ENCODE results near the gene IDE. TPM values are rescaled to one million over a fixed set of nuclear protein-coding genes. Genes with fewer than 3 reads are reported as not detected.
A peak's percentile ranks its signal among the peaks of the same experiment; 100 is the strongest.

Gene IDE
- total and polyA plus RNA-seq, 2 of the 13 experiments (the other 11 are each of a cell fraction or from before 2014, with no cell fraction given), result 16.1 to 52.1 TPM

DNA sequence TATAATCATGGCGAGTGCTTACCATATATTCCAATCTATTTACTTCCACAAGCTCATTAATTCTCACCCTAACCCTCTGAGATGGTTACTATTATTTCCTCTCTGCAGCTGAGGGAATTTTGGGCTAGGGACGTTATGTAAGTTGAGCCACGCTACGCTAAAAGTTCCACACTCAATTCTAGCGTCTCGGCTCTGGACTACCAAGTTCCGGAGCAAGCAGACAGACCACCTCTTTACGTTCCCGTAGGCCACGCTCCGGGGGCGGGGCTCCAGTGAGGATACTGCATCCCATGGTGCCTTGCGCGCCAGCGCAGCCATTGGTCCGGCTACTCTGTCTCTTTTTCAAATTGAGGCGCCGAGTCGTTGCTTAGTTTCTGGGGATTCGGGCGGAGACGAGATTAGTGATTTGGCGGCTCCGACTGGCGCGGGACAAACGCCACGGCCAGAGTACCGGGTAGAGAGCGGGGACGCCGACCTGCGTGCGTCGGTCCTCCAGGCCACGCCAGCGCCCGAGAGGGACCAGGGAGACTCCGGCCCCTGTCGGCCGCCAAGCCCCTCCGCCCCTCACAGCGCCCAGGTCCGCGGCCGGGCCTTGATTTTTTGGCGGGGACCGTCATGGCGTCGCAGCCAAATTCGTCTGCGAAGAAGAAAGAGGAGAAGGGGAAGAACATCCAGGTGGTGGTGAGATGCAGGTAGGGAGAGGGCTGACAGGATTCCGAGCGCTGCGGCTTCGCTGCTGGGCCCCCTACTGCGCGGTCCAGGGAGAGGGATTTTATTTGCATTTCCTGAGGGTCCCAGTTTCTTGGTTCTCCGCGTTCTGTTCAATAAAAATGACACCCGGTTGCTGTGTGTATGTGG is 19.1 kb upstream of the IDE start, which contains the start of gene KIF11 (continued):
- peak; percentile 77; the same call in 1 of the 2 replicates for TF ChIP-seq ZFP36L1 (CRISPR knock-in tag; IDR thresholded peaks at IDR 0.05)
- TF ChIP-seq, protein P1, sequence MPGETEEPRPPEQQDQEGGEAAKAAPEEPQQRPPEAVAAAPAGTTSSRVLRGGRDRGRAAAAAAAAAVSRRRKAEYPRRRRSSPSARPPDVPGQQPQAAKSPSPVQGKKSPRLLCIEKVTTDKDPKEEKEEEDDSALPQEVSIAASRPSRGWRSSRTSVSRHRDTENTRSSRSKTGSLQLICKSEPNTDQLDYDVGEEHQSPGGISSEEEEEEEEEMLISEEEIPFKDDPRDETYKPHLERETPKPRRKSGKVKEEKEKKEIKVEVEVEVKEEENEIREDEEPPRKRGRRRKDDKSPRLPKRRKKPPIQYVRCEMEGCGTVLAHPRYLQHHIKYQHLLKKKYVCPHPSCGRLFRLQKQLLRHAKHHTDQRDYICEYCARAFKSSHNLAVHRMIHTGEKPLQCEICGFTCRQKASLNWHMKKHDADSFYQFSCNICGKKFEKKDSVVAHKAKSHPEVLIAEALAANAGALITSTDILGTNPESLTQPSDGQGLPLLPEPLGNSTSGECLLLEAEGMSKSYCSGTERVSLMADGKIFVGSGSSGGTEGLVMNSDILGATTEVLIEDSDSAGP (CRISPR knock-in tag; IDR thresholded peaks at IDR 0.05; ENCODE audit: borderline replicate concordance), result peak; percentile 75; the same call in 1 of the 2 replicates
- 0 out of 2 replicates have a peak, but pooled peaks have one; percentile 15 for TF ChIP-seq ARID2 (CRISPR knock-in tag; IDR thresholded peaks at IDR 0.05; ENCODE audit: borderline replicate concordance)
- TF ChIP-seq ZBTB20 (CRISPR knock-in tag; IDR thresholded peaks at IDR 0.05; ENCODE audit: borderline replicate concordance, low read depth), result no peak
- TF ChIP-seq, protein P2, sequence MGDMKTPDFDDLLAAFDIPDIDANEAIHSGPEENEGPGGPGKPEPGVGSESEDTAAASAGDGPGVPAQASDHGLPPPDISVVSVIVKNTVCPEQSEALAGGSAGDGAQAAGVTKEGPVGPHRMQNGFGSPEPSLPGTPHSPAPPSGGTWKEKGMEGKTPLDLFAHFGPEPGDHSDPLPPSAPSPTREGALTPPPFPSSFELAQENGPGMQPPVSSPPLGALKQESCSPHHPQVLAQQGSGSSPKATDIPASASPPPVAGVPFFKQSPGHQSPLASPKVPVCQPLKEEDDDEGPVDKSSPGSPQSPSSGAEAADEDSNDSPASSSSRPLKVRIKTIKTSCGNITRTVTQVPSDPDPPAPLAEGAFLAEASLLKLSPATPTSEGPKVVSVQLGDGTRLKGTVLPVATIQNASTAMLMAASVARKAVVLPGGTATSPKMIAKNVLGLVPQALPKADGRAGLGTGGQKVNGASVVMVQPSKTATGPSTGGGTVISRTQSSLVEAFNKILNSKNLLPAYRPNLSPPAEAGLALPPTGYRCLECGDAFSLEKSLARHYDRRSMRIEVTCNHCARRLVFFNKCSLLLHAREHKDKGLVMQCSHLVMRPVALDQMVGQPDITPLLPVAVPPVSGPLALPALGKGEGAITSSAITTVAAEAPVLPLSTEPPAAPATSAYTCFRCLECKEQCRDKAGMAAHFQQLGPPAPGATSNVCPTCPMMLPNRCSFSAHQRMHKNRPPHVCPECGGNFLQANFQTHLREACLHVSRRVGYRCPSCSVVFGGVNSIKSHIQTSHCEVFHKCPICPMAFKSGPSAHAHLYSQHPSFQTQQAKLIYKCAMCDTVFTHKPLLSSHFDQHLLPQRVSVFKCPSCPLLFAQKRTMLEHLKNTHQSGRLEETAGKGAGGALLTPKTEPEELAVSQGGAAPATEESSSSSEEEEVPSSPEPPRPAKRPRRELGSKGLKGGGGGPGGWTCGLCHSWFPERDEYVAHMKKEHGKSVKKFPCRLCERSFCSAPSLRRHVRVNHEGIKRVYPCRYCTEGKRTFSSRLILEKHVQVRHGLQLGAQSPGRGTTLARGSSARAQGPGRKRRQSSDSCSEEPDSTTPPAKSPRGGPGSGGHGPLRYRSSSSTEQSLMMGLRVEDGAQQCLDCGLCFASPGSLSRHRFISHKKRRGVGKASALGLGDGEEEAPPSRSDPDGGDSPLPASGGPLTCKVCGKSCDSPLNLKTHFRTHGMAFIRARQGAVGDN (CRISPR knock-in tag; IDR thresholded peaks at IDR 0.05), result peak; percentile 81
- TF ChIP-seq HOXD1 (CRISPR knock-in tag; IDR thresholded peaks at IDR 0.05), result peak; percentile 68; the same call in 1 of the 2 replicates
- peak; percentile 53; the same call in 1 of the 2 replicates for TF ChIP-seq ZNF12 (CRISPR knock-in tag; IDR thresholded peaks at IDR 0.05)
- TF ChIP-seq ASH2L (IDR thresholded peaks at IDR 0.05; ENCODE audit: insufficient read length, low read depth, low read length), result peak; percentile 97
- TF ChIP-seq RARA (CRISPR knock-in tag; IDR thresholded peaks at IDR 0.05), result peak; percentile 21; the same call in 1 of the 2 replicates
- TF ChIP-seq SUZ12 (IDR thresholded peaks at IDR 0.05; ENCODE audit: low read depth, low read length), result peak; percentile 62
- peak; percentile 67 for TF ChIP-seq ARNTL (CRISPR knock-in tag; IDR thresholded peaks at IDR 0.05)
- no peak for TF ChIP-seq SP140L (CRISPR knock-in tag; IDR thresholded peaks at IDR 0.05; ENCODE audit: borderline replicate concordance)
- peak; percentile 47; the same call in 1 of the 2 replicates for TF ChIP-seq NKX3-1 (CRISPR knock-in tag; IDR thresholded peaks at IDR 0.05)
- TF ChIP-seq, protein P3, sequence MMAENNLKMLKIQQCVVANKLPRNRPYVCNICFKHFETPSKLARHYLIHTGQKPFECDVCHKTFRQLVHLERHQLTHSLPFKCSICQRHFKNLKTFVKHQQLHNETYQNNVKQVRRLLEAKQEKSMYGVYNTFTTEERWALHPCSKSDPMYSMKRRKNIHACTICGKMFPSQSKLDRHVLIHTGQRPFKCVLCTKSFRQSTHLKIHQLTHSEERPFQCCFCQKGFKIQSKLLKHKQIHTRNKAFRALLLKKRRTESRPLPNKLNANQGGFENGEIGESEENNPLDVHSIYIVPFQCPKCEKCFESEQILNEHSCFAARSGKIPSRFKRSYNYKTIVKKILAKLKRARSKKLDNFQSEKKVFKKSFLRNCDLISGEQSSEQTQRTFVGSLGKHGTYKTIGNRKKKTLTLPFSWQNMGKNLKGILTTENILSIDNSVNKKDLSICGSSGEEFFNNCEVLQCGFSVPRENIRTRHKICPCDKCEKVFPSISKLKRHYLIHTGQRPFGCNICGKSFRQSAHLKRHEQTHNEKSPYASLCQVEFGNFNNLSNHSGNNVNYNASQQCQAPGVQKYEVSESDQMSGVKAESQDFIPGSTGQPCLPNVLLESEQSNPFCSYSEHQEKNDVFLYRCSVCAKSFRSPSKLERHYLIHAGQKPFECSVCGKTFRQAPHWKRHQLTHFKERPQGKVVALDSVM (CRISPR knock-in tag; IDR thresholded peaks at IDR 0.05), result no peak
- TF ChIP-seq, protein P4, sequence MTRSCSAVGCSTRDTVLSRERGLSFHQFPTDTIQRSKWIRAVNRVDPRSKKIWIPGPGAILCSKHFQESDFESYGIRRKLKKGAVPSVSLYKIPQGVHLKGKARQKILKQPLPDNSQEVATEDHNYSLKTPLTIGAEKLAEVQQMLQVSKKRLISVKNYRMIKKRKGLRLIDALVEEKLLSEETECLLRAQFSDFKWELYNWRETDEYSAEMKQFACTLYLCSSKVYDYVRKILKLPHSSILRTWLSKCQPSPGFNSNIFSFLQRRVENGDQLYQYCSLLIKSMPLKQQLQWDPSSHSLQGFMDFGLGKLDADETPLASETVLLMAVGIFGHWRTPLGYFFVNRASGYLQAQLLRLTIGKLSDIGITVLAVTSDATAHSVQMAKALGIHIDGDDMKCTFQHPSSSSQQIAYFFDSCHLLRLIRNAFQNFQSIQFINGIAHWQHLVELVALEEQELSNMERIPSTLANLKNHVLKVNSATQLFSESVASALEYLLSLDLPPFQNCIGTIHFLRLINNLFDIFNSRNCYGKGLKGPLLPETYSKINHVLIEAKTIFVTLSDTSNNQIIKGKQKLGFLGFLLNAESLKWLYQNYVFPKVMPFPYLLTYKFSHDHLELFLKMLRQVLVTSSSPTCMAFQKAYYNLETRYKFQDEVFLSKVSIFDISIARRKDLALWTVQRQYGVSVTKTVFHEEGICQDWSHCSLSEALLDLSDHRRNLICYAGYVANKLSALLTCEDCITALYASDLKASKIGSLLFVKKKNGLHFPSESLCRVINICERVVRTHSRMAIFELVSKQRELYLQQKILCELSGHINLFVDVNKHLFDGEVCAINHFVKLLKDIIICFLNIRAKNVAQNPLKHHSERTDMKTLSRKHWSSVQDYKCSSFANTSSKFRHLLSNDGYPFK (CRISPR knock-in tag; IDR thresholded peaks at IDR 0.05; ENCODE audit: borderline replicate concordance), result peak; percentile 76; the same call in 1 of the 2 replicates

Measured in HepG2 (cell line).